ENCODE measurements around the gene MAGI1.

DNA sequence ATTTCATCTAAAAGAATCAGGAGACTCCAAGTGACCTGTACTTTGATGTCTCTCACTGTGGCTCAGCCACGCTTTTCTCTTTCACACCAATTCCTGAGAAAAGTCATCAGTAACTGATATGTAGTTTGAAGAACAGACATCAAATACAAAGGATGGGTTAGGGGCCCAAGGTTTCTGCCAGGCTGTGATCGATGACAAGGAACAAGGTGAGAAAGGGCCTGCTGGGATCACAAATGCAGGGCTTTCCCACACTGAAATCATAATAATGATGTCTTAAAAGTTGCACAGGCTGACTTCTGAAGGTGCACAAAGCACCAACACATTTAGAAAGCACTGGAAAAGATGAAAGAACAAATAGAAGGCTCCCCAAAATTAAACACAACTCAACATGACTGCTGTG is 396.9 kb downstream of the MAGI1 start:
- TF ChIP-seq GATA2 (IDR thresholded peaks at IDR 0.05; ENCODE audit: low read depth, low read length), result no peak
- no peak for TF ChIP-seq GATA3 (IDR thresholded peaks at IDR 0.05; ENCODE audit: low read depth, low read length)

Data from SH-SY5Y (cell line).